Endodermal cell (in vitro differentiated cells): ENCODE data around the gene GTF2H3. TPM values are rescaled to one million over a fixed set of nuclear protein-coding genes. Genes with fewer than 3 reads are reported as not detected.

Experiments used
- DNase-seq: peaks from one replicate; pipeline ENCODE4 v3.0.0-alpha.2; 2017
- H3K27ac ChIP-seq: 2 replicates; pipeline ENCODE4 v1.5.1; 2013; ENCODE audit warnings: mild to moderate bottlenecking, low read depth, low read length, moderate library complexity
- H3K27me3 ChIP-seq: 2 replicates; pipeline ENCODE4 v1.6.1; 2013; ENCODE audit warnings: mild to moderate bottlenecking, low read length, moderate library complexity; ENCODE audit not compliant: insufficient read depth, control insufficient read depth, poor library complexity, severe bottlenecking
- H3K36me3 ChIP-seq: 2 replicates; pipeline ENCODE4 v1.7.0; 2013; ENCODE audit warnings: mild to moderate bottlenecking, low read length, moderate library complexity; ENCODE audit not compliant: control insufficient read depth, insufficient read depth
- H3K4me1 ChIP-seq: one replicate; pipeline ENCODE4 v1.7.0; 2013; ENCODE audit warnings: low read length; ENCODE audit not compliant: control insufficient read depth, insufficient read depth
- H3K4me3 ChIP-seq: 2 replicates; pipeline ENCODE4 v1.5.1; 2013; ENCODE audit warnings: mild to moderate bottlenecking, low read length, moderate library complexity
- H3K9ac ChIP-seq: 2 replicates; pipeline ENCODE4 v1.6.1; 2013; ENCODE audit warnings: mild to moderate bottlenecking, low read length, moderate library complexity; ENCODE audit not compliant: poor library complexity, severe bottlenecking; ENCODE audit errors: extremely low read depth
- H3K9me3 ChIP-seq: 2 replicates; pipeline ENCODE4 v1.6.1; 2013; ENCODE audit warnings: mild to moderate bottlenecking, low read length, moderate library complexity; ENCODE audit not compliant: control insufficient read depth
- H3K27ac Mint-ChIP-seq: 2 replicates; pipeline ENCODE4 v1.8.0; 2020; ENCODE audit warnings: mixed read lengths
- H3K27me3 Mint-ChIP-seq: 2 replicates; pipeline ENCODE4 v1.8.0; 2021; ENCODE audit warnings: mild to moderate bottlenecking, mixed read lengths; ENCODE audit not compliant: insufficient read depth
- H3K36me3 Mint-ChIP-seq: 2 replicates; pipeline ENCODE4 v1.8.0; 2020; ENCODE audit warnings: low read depth, mixed read lengths
- H3K4me1 Mint-ChIP-seq: 2 replicates; pipeline ENCODE4 v1.8.0; 2020; ENCODE audit warnings: mixed read lengths
- H3K4me3 Mint-ChIP-seq: 2 replicates; pipeline ENCODE4 v1.8.0; 2020; ENCODE audit warnings: mild to moderate bottlenecking, moderate library complexity, mixed read lengths
- H3K9me3 Mint-ChIP-seq: 2 replicates; pipeline ENCODE4 v1.8.0; 2020; ENCODE audit warnings: mild to moderate bottlenecking, mixed read lengths
- WGBS, 2 experiments: methylation state at CpG; one replicate each; pipeline versions ENCODE4 v1.1.5 to v1.1.7; 2013; ENCODE audit warnings: missing lambda C conversion rate in 2 of 2, mixed read lengths in 1 of 2; ENCODE audit not compliant: insufficient coverage in 1 of 2, insufficient read length in 1 of 2; 5-methylcytosine and 5-hydroxymethylcytosine counted together
- long read RNA-seq, 4 experiments: library from polyadenylated mRNA in 2 of 4; library from RNA in 1 of 4; library from capped mRNA in 1 of 4; stranded (forward) in 3 of 4; unstranded in 1 of 4; transcript quantifications; one replicate each; pipeline ENCODE4 v2.0.0, GENCODE V29; 2020 to 2021; ENCODE audit warnings: inconsistent platforms in 1 of 4
- polyA plus RNA-seq, 2 experiments: library from polyadenylated mRNA; stranded (reverse); fragments of 50-300 nt; gene quantifications; one replicate each; pipeline ENCODE4 v1.2.3, GENCODE V29; 2013
- total RNA-seq, 2 donors: library from RNA; stranded (reverse); fragmentation: NEBNext Ultra II Directional in 1 of 2; extraction: Animal tissue kit (Norgen Biotek cat#: 25700) in 1 of 2; gene quantifications; 2 replicates in 1 of 2; 3 replicates in 1 of 2; pipeline ENCODE4 v1.2.1, GENCODE V29; 2021
- TF ChIP-seq, protein P1 (sequence below): fragments of 200-600 bp; sonication (generic); conservative IDR thresholded peaks from 2 replicates; pipeline ENCODE4 v1.5.0; 2021; ENCODE audit warnings: antibody characterized with exemption, mild to moderate bottlenecking

Gene GTF2H3
- total RNA-seq: 10 to 100 TPM; 39.4 to 42.5 TPM
- 32.6 TPM for polyA plus RNA-seq (2013, experiment 1 of 2)
- polyA plus RNA-seq (2013, experiment 2 of 2): 24.5 TPM
- long read RNA-seq, experiment 1, partial matches to known transcripts: 0 of 4 reads
- long read RNA-seq, experiment 1, other reads (novel, unspliced or antisense): 3 of 4 reads
- long read RNA-seq, experiment 2, transcript GTF2H3-212 (13 exons, 3,329 nt): major isoform, 10 of 17 reads
- long read RNA-seq, experiment 2, partial matches to known transcripts: 0 of 17 reads
- long read RNA-seq, experiment 2, other reads (novel, unspliced or antisense): 5 of 17 reads
- long read RNA-seq, experiment 3, transcript GTF2H3-212 (13 exons, 3,329 nt): major isoform, 18 of 29 reads
- long read RNA-seq, experiment 3, partial matches to known transcripts: 4 of 29 reads
- long read RNA-seq, experiment 3, other reads (novel, unspliced or antisense): 5 of 29 reads
- long read RNA-seq, experiment 4, transcript GTF2H3-212 (13 exons, 3,329 nt): major isoform, 16 of 20 reads
- long read RNA-seq, experiment 4, partial matches to known transcripts: 2 of 20 reads
- long read RNA-seq, experiment 4, other reads (novel, unspliced or antisense): 1 of 20 reads

DNA sequence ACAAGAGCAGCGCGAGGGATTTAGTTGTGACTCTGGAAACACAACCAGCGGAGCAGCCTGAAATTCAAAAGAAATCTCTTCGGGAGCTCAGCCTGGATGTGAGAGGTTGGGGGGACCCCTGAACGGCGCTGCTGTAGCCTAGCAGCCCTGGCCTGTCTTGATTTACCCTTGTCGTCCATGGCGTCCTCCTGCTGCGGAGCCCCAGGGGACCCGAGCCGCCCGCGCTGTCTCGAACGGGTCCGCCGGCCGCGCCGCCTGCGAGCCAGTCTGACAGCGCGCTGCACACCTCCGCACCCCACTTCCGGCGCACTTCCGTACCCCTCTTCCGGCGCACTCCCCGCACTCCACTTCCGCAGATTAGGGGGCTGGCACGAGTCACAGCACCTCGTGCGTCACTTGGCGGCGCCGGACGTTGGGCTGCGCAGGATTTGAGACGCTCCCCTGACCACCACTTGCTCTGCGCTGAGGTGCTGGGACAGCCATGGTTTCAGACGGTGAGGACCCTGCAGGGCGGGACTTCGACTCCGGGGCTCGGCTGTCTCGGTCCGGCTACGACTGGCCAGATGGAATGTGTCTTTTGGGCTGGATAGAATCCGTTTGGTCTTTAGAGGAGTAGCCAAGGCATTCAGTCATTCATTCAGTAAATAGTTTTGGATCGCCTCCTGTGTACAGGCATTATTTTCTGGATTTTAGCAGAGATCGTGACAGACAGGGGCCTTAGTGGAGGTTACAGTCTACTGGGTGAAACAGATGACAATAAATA is at the start of gene GTF2H3, which contains the start of gene EIF2B1:
Gene GTF2H3, plus strand, starts transcription at position 451 of the 763 bp plus-strand sequence. Its CDS starts 31 bp downstream, at position 482.
Gene EIF2B1, minus strand, starts transcription at position 308 of the 763 bp plus-strand sequence. Its CDS starts 129 bp downstream, at position 179.
- DNase-seq: peak; percentile 100
- peak within 1 kb of the TSS; percentile 97 for H3K9ac ChIP-seq
- no peaks in the 10 kb centered on the region for H3K27me3 ChIP-seq
- no peaks in the 10 kb centered on the region for H3K27me3 Mint-ChIP-seq
- peak within 1 kb of the TSS; percentile 79 for H3K27ac ChIP-seq
- peak within 1 kb of the TSS; percentile 99 for H3K27ac Mint-ChIP-seq
- H3K36me3 ChIP-seq: peaks cover 32% of the 10 kb centered on the region
- H3K4me3 ChIP-seq: peak within 1 kb of the TSS; percentile 98
- peaks cover 28% of the 10 kb centered on the region for H3K36me3 Mint-ChIP-seq
- H3K4me3 Mint-ChIP-seq: peak within 1 kb of the TSS; percentile 79
- no peaks in the 10 kb centered on the region for H3K9me3 ChIP-seq
- peaks cover 3% of the 10 kb centered on the region for H3K4me1 ChIP-seq
- H3K9me3 Mint-ChIP-seq: no peaks in the 10 kb centered on the region
- TF ChIP-seq, protein P1, sequence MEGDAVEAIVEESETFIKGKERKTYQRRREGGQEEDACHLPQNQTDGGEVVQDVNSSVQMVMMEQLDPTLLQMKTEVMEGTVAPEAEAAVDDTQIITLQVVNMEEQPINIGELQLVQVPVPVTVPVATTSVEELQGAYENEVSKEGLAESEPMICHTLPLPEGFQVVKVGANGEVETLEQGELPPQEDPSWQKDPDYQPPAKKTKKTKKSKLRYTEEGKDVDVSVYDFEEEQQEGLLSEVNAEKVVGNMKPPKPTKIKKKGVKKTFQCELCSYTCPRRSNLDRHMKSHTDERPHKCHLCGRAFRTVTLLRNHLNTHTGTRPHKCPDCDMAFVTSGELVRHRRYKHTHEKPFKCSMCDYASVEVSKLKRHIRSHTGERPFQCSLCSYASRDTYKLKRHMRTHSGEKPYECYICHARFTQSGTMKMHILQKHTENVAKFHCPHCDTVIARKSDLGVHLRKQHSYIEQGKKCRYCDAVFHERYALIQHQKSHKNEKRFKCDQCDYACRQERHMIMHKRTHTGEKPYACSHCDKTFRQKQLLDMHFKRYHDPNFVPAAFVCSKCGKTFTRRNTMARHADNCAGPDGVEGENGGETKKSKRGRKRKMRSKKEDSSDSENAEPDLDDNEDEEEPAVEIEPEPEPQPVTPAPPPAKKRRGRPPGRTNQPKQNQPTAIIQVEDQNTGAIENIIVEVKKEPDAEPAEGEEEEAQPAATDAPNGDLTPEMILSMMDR: no peak
- WGBS, 2 experiments: 0 to 2% methylated on average over 7 to 52 of the region's 52 CpGs
- peaks cover 8% of the 10 kb centered on the region for H3K4me1 Mint-ChIP-seq

DNA sequence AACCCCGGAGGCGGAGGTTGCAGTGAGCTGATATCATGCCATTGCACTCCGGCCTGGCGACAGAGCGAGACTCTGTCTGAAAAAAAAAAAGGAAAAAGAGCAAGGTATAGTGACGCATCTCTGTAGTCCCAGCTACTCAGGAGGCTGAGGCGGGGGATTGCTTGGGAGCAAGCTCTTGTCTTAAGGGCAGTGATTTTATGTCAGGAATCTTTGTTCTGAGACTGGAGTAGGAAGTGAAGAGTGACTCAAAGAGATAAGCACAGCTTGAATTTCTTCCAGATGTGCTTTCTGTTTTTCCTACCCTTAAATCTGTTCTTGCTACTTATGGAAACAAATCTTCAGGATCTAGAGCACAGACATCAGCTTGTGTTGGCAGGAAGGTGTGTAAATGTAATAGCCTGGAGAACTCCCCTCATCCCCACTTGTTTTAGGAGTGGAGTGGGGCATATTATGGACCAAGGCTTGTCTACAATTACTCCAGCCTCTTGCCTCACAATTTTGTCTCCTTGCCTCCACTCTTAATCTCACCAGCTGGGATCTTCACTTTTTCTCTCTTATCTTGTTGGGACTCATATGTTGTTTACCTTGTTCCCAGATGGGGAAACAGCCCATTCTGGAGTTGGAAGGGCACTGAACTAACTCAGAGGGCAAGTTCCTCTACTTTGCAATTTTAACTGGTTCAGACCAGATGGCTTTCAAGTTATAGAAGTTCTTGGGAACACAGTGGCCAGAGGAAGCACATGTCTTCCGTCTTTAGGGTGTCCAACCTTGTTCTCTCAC is 41.7 kb upstream of the GTF2H3 start:
- 80 to 85% methylated on average over 8 of the region's 8 CpGs for WGBS, 2 experiments
- Mint-ChIP-seq H3K4me3 (no peak overlapping the region), H3K27ac (no peak overlapping the region), H3K27me3 (no peaks in the 10 kb centered on the region), H3K36me3 (peaks cover 75% of the 10 kb centered on the region), H3K4me1 (peaks cover 4% of the 10 kb centered on the region), H3K9me3 (no peaks in the 10 kb centered on the region)
- Histone ChIP-seq H3K4me1 (no peaks in the 10 kb centered on the region), H3K27ac (no peak overlapping the region), H3K27me3 (no peaks in the 10 kb centered on the region), H3K9me3 (no peaks in the 10 kb centered on the region), H3K36me3 (peaks cover 87% of the 10 kb centered on the region), H3K9ac (no peak overlapping the region), H3K4me3 (no peak overlapping the region)
- TF ChIP-seq, protein P1: no peak
- no peak for DNase-seq

DNA sequence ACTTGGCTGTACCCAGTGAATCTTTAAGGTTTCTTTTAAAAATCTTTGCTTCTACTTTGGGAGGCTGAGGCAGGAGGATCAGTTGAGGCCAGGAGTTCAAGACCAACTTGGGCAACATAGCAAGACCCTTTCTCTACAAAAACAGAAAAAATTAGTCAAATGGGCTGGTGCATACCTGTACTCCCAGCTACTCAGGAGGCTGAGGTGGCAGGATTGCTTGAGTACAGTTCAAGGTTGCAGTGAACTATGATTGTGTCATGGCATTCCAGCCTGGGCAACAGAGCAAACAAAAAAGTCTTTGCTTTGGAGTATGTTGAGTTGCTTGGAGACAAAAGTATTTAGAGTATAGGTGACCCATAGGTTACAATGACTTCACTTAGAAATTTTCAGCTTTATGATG is 37.9 kb upstream of the GTF2H3 start:
- Mint-ChIP-seq H3K4me1 (no peaks in the 10 kb centered on the region), H3K27ac (no peak overlapping the region), H3K36me3 (peaks cover 56% of the 10 kb centered on the region), H3K9me3 (no peaks in the 10 kb centered on the region), H3K4me3 (no peak overlapping the region), H3K27me3 (no peaks in the 10 kb centered on the region)
- H3K27me3 ChIP-seq: no peaks in the 10 kb centered on the region
- no peaks in the 10 kb centered on the region for H3K4me1 ChIP-seq
- DNase-seq: no peak
- no peak overlapping the region for H3K4me3 ChIP-seq
- no peak overlapping the region for H3K9ac ChIP-seq
- no peaks in the 10 kb centered on the region for H3K9me3 ChIP-seq
- H3K27ac ChIP-seq: no peak overlapping the region
- peaks cover 74% of the 10 kb centered on the region for H3K36me3 ChIP-seq
- TF ChIP-seq, protein P1: no peak
